Measurements from ENCODE around the gene CTNNB1. TPM values are rescaled to one million over a fixed set of nuclear protein-coding genes. Genes with fewer than 3 reads are reported as not detected.

Gene CTNNB1
- total RNA-seq, 1 donor from 2014 or later = 416 TPM

GRCh38 chr3:41249318-41249717 lies 50.0 kb downstream of the CTNNB1 start:
- TF ChIP-seq, protein P1, sequence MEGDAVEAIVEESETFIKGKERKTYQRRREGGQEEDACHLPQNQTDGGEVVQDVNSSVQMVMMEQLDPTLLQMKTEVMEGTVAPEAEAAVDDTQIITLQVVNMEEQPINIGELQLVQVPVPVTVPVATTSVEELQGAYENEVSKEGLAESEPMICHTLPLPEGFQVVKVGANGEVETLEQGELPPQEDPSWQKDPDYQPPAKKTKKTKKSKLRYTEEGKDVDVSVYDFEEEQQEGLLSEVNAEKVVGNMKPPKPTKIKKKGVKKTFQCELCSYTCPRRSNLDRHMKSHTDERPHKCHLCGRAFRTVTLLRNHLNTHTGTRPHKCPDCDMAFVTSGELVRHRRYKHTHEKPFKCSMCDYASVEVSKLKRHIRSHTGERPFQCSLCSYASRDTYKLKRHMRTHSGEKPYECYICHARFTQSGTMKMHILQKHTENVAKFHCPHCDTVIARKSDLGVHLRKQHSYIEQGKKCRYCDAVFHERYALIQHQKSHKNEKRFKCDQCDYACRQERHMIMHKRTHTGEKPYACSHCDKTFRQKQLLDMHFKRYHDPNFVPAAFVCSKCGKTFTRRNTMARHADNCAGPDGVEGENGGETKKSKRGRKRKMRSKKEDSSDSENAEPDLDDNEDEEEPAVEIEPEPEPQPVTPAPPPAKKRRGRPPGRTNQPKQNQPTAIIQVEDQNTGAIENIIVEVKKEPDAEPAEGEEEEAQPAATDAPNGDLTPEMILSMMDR (IDR thresholded peaks at IDR 0.05; ENCODE audit: insufficient read depth, low read length, poor library complexity, severe bottlenecking) = no peak
- no peak overlapping the region for H3K4me3 ChIP-seq (ENCODE audit: low read depth, low read length)
- no peak for DNase-seq (ENCODE audit: low read depth)
- no peaks in the 10 kb centered on the region for H3K27me3 ChIP-seq (ENCODE audit: control insufficient read depth, insufficient read depth, low read length)
- H3K36me3 ChIP-seq (ENCODE audit: control insufficient read depth, insufficient read depth, low read length) = no peaks in the 10 kb centered on the region

GRCh38 chr3:41250825-41251224 lies 51.5 kb downstream of the CTNNB1 start:
- no peaks in the 10 kb centered on the region for H3K36me3 ChIP-seq (ENCODE audit: control insufficient read depth, insufficient read depth, low read length)
- H3K27me3 ChIP-seq (ENCODE audit: control insufficient read depth, insufficient read depth, low read length) = no peaks in the 10 kb centered on the region
- TF ChIP-seq, protein P1 (IDR thresholded peaks at IDR 0.05; ENCODE audit: insufficient read depth, low read length, poor library complexity, severe bottlenecking) = no peak
- DNase-seq (ENCODE audit: low read depth) = no peak
- H3K4me3 ChIP-seq (ENCODE audit: low read depth, low read length) = no peak overlapping the region

DNA sequence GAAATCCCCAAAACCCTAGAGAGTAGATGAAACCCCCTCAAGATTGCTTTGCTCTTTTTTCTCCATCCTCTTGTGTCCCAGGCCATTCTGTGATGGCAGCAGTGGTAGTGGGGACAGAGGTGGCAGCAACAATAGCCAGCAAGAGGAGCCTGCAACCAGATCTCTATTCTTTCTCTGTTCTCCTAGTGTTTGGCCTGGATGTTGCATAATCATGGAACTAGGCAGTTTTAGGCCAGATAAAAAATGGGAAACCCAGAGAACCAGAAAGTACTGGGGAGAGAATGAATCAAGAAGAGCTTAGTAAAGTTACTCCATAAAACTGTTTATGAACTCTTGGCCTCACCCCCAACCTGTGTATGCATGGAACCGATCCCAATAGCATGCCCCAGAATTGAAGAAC lies 52.3 kb downstream of the CTNNB1 start:
- Histone ChIP-seq H3K4me3 (ENCODE audit: low read depth, low read length) (no peak overlapping the region), H3K36me3 (ENCODE audit: control insufficient read depth, insufficient read depth, low read length) (no peaks in the 10 kb centered on the region), H3K27me3 (ENCODE audit: control insufficient read depth, insufficient read depth, low read length) (no peaks in the 10 kb centered on the region)
- TF ChIP-seq, protein P1 (IDR thresholded peaks at IDR 0.05; ENCODE audit: insufficient read depth, low read length, poor library complexity, severe bottlenecking) = no peak
- DNase-seq (ENCODE audit: low read depth) = no peak

DNA sequence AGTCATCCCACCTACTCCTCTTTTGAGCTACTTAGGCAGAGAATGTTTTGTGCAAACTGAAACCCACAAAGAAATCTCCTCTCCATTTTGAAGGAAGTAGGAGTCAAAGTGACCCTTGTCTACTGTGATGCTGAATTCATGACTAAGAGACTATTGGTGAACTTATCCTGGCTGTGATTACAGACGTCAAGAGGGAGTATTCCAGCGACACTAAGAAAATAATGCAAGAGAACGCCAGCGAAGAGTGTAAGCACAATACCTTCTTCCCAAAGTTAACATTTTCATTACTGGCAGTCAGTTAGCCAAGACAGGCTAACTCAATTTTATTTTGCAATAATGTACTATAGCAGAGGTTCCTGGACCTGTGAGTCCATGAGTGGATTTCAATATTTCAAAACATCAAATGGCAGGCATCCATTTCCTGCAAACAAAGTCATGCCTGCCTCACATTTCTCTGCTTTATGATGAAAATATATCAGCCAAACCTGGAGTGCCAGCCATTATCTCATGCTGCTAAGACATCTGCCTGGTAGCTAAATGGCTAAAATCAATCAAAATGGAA lies 59.0 kb downstream of the CTNNB1 start:
- Histone ChIP-seq H3K36me3 (ENCODE audit: control insufficient read depth, insufficient read depth, low read length) (no peaks in the 10 kb centered on the region), H3K27me3 (ENCODE audit: control insufficient read depth, insufficient read depth, low read length) (no peaks in the 10 kb centered on the region), H3K4me3 (ENCODE audit: low read depth, low read length) (no peak overlapping the region)
- DNase-seq (ENCODE audit: low read depth) = no peak
- TF ChIP-seq, protein P1 (IDR thresholded peaks at IDR 0.05; ENCODE audit: insufficient read depth, low read length, poor library complexity, severe bottlenecking) = no peak

- DNase-seq (ENCODE audit: low read depth) = no peak
- TF ChIP-seq, protein P1 (IDR thresholded peaks at IDR 0.05; ENCODE audit: insufficient read depth, low read length, poor library complexity, severe bottlenecking) = no peak
- Histone ChIP-seq H3K27me3 (ENCODE audit: control insufficient read depth, insufficient read depth, low read length) (no peaks in the 10 kb centered on the region), H3K36me3 (ENCODE audit: control insufficient read depth, insufficient read depth, low read length) (no peaks in the 10 kb centered on the region), H3K4me3 (ENCODE audit: low read depth, low read length) (no peak overlapping the region)
Observed at GRCh38 chr3:41259449-41260062, 60.3 kb downstream of the CTNNB1 start.

DNA sequence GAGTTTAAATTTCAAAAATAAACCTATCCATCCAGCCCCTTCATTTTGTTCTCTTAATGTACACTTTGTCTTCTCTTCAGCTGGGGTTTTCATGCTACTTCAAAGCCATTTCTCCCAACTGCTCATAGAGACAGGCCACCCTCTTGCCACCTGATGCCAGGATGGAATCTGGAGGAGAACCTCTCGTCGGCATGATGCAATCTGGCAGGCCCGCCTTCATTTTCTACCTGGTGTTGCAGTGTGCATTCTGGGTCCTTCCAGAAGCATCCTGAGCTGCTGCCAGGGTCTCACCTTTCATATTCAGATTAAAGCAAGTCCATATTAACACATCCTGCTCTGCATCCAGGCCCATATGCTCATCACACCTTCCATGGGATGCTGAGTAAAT lies 60.8 kb downstream of the CTNNB1 start:
- Histone ChIP-seq H3K4me3 (ENCODE audit: low read depth, low read length) (no peak overlapping the region), H3K36me3 (ENCODE audit: control insufficient read depth, insufficient read depth, low read length) (no peaks in the 10 kb centered on the region), H3K27me3 (ENCODE audit: control insufficient read depth, insufficient read depth, low read length) (no peaks in the 10 kb centered on the region)
- TF ChIP-seq, protein P1 (IDR thresholded peaks at IDR 0.05; ENCODE audit: insufficient read depth, low read length, poor library complexity, severe bottlenecking) = no peak
- DNase-seq (ENCODE audit: low read depth) = no peak
